ENCODE results near the gene GPATCH4. TPM values are rescaled to one million over a fixed set of nuclear protein-coding genes. Genes with fewer than 3 reads are reported as not detected.

Gene GPATCH4
- total and polyA plus RNA-seq, 8 donors: 9.0 to 24.1 (median 13.2) TPM

GRCh38 chr1:156596426-156596825 is 4.9 kb downstream of the GPATCH4 start:
- no peak overlapping the region for H3K4me3 ChIP-seq
- H3K9me3 ChIP-seq: no peaks in the 10 kb centered on the region
- H3K27ac ChIP-seq: no peak overlapping the region
- H3K4me1 ChIP-seq: peaks cover 12 to 31% (median 26%) of the 10 kb centered on the region in 4 donors
- DNase-seq: no peak
- TF ChIP-seq POLR2AphosphoS5 (IDR thresholded peaks at IDR 0.05): no peak
- no peak for TF ChIP-seq POLR2A (IDR thresholded peaks at IDR 0.05)
- no peak for TF ChIP-seq EP300 (IDR thresholded peaks at IDR 0.05)
- no peak for TF ChIP-seq CTCF (IDR thresholded peaks at IDR 0.05)
- WGBS, 5 donors: 82 to 90% (median 84%) methylated on average over 3 of the region's 3 CpGs
- peaks cover 17 to 68% (median 61%) of the 10 kb centered on the region in 4 donors for H3K36me3 ChIP-seq
- intact Hi-C loops (cut with DNase I; ENCODE audit: low total_unique reads): no loop called here
- no peaks in the 10 kb centered on the region for H3K27me3 ChIP-seq

GRCh38 chr1:156595016-156595415 is 6.3 kb downstream of the GPATCH4 start:
- Histone ChIP-seq H3K27me3 (no peaks in the 10 kb centered on the region), H3K36me3 (peaks cover 17 to 68% (median 61%) of the 10 kb centered on the region in 4 donors), H3K4me3 (no peak overlapping the region), H3K9me3 (no peaks in the 10 kb centered on the region), H3K4me1 (peaks cover 10 to 30% (median 24%) of the 10 kb centered on the region in 4 donors), H3K27ac (no peak overlapping the region)
- 80 to 95% (median 87%) methylated on average over 2 of the region's 2 CpGs for WGBS, 5 donors
- intact Hi-C loops (cut with DNase I; ENCODE audit: low total_unique reads): no loop called here
- no peak for DNase-seq
- TF ChIP-seq CTCF (IDR thresholded peaks at IDR 0.05) (no peak), POLR2AphosphoS5 (IDR thresholded peaks at IDR 0.05) (no peak), POLR2A (IDR thresholded peaks at IDR 0.05) (no peak), EP300 (IDR thresholded peaks at IDR 0.05) (no peak)

GRCh38 chr1:156594190-156594589 is 7.1 kb downstream of the GPATCH4 start:
- intact Hi-C loops (cut with DNase I; ENCODE audit: low total_unique reads): no loop called here
- H3K27ac ChIP-seq: no peak overlapping the region
- no peaks in the 10 kb centered on the region for H3K9me3 ChIP-seq
- 74 to 88% (median 81%) methylated on average over 3 of the region's 3 CpGs for WGBS, 5 donors
- H3K4me1 ChIP-seq: peaks cover 10 to 23% (median 21%) of the 10 kb centered on the region in 4 donors
- H3K4me3 ChIP-seq: no peak overlapping the region
- TF ChIP-seq POLR2AphosphoS5 (IDR thresholded peaks at IDR 0.05) (no peak), POLR2A (IDR thresholded peaks at IDR 0.05) (no peak), EP300 (IDR thresholded peaks at IDR 0.05) (no peak), CTCF (IDR thresholded peaks at IDR 0.05) (no peak)
- H3K27me3 ChIP-seq: no peaks in the 10 kb centered on the region
- DNase-seq: no peak
- H3K36me3 ChIP-seq: peaks cover 17 to 67% (median 61%) of the 10 kb centered on the region in 4 donors

- Histone ChIP-seq H3K4me3 (no peak overlapping the region), H3K36me3 (peaks cover 17 to 61% (median 57%) of the 10 kb centered on the region in 4 donors), H3K27me3 (no peaks in the 10 kb centered on the region), H3K27ac (no peak overlapping the region), H3K4me1 (peaks cover 10 to 23% (median 21%) of the 10 kb centered on the region in 4 donors), H3K9me3 (no peaks in the 10 kb centered on the region)
- WGBS, 5 donors: 83 to 91% (median 89%) methylated on average over 8 of the region's 8 CpGs
- TF ChIP-seq POLR2A (IDR thresholded peaks at IDR 0.05) (no peak), CTCF (IDR thresholded peaks at IDR 0.05) (no peak), EP300 (IDR thresholded peaks at IDR 0.05) (no peak), POLR2AphosphoS5 (IDR thresholded peaks at IDR 0.05) (no peak)
- intact Hi-C loops (cut with DNase I; ENCODE audit: low total_unique reads): no loop called here
- DNase-seq: no peak
Measured at GRCh38 chr1:156593661-156593989, 7.7 kb downstream of the GPATCH4 start.

Data from stomach (tissue), 9 donors.